K562 (cell line): ENCODE measurements around the gene DUS1L.

Experiments
- CBX5 ChIP-seq: IDR thresholded peaks from 2 replicates; pipeline ENCODE4 v1.6.1; 2014; ENCODE audit warnings: low read depth, borderline replicate concordance
- E2F3 ChIP-seq: fragments of 250-450 bp; sonication (Bioruptor Pico); IDR thresholded peaks from 2 replicates; pipeline ENCODE4 v1.4.0; 2020; ENCODE audit warnings: mild to moderate bottlenecking
- EZH2 ChIP-seq: IDR thresholded peaks from 2 replicates; pipeline ENCODE4 v1.6.1; 2012; ENCODE audit warnings: low read depth, mild to moderate bottlenecking, inconsistent platforms, low read length, borderline replicate concordance
- FIP1L1 ChIP-seq: fragments of 200-400 bp; formaldehyde crosslinking; IDR thresholded peaks from 2 replicates; pipeline ENCODE4 v1.6.1; 2018; ENCODE audit warnings: mild to moderate bottlenecking, low read depth, low read length; ENCODE audit not compliant: poor library complexity, severe bottlenecking
- NFRKB ChIP-seq: fragments of 450-650 bp; IDR thresholded peaks from 2 replicates; pipeline ENCODE4 v1.6.1; 2016; ENCODE audit warnings: low read depth
- POLR2A ChIP-seq: fragments of 450-650 bp; conservative IDR thresholded peaks from 2 replicates; pipeline ENCODE4 v1.6.1; 2016
- RFX7 ChIP-seq: fragments of 250-450 bp; sonication (Bioruptor Pico); IDR thresholded peaks from 2 replicates; pipeline ENCODE4 v1.5.1; 2021; ENCODE audit warnings: mild to moderate bottlenecking
- XRCC4 ChIP-seq: IDR thresholded peaks from one replicate; pipeline ENCODE4 v1.6.1; 2011; ENCODE audit not compliant: insufficient read depth, insufficient read length; ENCODE audit errors: extremely low read depth
- TF ChIP-seq, protein P1 (sequence below), 3 experiments: IDR thresholded peaks in 2 of 3; conservative IDR thresholded peaks in 1 of 3; 2 replicates each; pipeline ENCODE4 v1.5.1; 2011 to 2012; ENCODE audit warnings: low read length in 3 of 3, mild to moderate bottlenecking in 3 of 3, control low read depth in 2 of 3, improper control_type of control experiment in 1 of 3, inconsistent platforms in 1 of 3, low read depth in 1 of 3, mixed read lengths in 1 of 3, moderate library complexity in 1 of 3; ENCODE audit not compliant: insufficient read depth in 2 of 3
- TF ChIP-seq, protein P2 (sequence below): fragments of 450-650 bp; IDR thresholded peaks from 2 replicates; pipeline ENCODE4 v1.7.0; 2016; ENCODE audit warnings: borderline replicate concordance
- TF ChIP-seq, protein P3 (sequence below): sonication (generic); formaldehyde crosslinking; IDR thresholded peaks from 2 replicates; pipeline ENCODE4 v1.8.1; 2023; ENCODE audit warnings: mild to moderate bottlenecking, missing genetic modification reagents

DNA sequence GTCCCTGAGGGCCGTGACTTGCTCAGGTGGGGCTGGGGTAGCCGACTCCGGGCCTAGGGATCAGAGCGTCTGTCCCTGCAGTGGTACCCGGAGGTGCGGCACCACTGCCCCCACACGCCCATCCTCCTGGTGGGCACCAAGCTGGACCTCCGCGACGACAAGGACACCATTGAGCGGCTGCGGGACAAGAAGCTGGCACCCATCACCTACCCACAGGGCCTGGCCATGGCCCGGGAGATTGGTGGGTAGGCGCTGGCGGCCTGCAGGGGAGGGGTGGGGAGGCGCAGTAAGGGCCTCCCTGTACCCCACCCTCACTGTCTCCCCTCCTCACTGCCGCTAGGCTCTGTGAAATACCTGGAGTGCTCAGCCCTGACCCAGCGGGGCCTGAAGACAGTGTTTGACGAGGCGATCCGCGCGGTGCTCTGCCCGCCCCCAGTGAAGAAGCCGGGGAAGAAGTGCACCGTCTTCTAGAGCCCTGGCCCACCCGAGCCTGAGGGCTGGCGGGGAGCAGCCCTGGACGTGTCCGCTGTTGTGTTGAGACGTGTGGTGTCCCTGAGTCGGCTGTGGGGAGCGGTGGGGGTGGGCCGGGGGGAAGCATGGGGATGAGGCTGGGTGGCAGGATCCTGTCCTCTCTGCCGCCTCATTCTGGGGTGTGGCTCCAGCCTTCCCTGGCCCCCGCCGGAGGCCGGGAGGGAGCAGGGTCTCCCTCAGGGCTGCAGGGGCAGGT, 32.1 kb downstream of the DUS1L start:
- TF ChIP-seq E2F3, result no peak
- TF ChIP-seq POLR2A, result no peak
- no peak for TF ChIP-seq CBX5
- TF ChIP-seq, protein P1, sequence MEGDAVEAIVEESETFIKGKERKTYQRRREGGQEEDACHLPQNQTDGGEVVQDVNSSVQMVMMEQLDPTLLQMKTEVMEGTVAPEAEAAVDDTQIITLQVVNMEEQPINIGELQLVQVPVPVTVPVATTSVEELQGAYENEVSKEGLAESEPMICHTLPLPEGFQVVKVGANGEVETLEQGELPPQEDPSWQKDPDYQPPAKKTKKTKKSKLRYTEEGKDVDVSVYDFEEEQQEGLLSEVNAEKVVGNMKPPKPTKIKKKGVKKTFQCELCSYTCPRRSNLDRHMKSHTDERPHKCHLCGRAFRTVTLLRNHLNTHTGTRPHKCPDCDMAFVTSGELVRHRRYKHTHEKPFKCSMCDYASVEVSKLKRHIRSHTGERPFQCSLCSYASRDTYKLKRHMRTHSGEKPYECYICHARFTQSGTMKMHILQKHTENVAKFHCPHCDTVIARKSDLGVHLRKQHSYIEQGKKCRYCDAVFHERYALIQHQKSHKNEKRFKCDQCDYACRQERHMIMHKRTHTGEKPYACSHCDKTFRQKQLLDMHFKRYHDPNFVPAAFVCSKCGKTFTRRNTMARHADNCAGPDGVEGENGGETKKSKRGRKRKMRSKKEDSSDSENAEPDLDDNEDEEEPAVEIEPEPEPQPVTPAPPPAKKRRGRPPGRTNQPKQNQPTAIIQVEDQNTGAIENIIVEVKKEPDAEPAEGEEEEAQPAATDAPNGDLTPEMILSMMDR (IDR thresholded peaks at IDR 0.05 in 2 of 3, conservative IDR thresholded peaks at IDR 0.05 in 1 of 3; ENCODE audit: insufficient read depth in 2 of 3, low read depth in 1 of 3, low read length in 3 of 3), result no peak
- no peak for TF ChIP-seq NFRKB
- no peak for TF ChIP-seq EZH2
- TF ChIP-seq, protein P2, sequence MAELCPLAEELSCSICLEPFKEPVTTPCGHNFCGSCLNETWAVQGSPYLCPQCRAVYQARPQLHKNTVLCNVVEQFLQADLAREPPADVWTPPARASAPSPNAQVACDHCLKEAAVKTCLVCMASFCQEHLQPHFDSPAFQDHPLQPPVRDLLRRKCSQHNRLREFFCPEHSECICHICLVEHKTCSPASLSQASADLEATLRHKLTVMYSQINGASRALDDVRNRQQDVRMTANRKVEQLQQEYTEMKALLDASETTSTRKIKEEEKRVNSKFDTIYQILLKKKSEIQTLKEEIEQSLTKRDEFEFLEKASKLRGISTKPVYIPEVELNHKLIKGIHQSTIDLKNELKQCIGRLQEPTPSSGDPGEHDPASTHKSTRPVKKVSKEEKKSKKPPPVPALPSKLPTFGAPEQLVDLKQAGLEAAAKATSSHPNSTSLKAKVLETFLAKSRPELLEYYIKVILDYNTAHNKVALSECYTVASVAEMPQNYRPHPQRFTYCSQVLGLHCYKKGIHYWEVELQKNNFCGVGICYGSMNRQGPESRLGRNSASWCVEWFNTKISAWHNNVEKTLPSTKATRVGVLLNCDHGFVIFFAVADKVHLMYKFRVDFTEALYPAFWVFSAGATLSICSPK, result no peak
- TF ChIP-seq XRCC4, result no peak
- no peak for TF ChIP-seq RFX7 (CRISPR knock-in tag)
- no peak for TF ChIP-seq FIP1L1
- TF ChIP-seq, protein P3, sequence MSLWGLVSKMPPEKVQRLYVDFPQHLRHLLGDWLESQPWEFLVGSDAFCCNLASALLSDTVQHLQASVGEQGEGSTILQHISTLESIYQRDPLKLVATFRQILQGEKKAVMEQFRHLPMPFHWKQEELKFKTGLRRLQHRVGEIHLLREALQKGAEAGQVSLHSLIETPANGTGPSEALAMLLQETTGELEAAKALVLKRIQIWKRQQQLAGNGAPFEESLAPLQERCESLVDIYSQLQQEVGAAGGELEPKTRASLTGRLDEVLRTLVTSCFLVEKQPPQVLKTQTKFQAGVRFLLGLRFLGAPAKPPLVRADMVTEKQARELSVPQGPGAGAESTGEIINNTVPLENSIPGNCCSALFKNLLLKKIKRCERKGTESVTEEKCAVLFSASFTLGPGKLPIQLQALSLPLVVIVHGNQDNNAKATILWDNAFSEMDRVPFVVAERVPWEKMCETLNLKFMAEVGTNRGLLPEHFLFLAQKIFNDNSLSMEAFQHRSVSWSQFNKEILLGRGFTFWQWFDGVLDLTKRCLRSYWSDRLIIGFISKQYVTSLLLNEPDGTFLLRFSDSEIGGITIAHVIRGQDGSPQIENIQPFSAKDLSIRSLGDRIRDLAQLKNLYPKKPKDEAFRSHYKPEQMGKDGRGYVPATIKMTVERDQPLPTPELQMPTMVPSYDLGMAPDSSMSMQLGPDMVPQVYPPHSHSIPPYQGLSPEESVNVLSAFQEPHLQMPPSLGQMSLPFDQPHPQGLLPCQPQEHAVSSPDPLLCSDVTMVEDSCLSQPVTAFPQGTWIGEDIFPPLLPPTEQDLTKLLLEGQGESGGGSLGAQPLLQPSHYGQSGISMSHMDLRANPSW (CRISPR knock-in tag), result no peak
